KMS-11 (cell line): ENCODE results near the gene RC3H1.

ENCODE experiments used
- H2AFZ ChIP-seq: fragments of 200-600 bp; sonication (generic); 2 replicates; pipeline ENCODE4 v1.6.1; 2016; ENCODE audit warnings: antibody characterized with exemption, mixed run types, low read depth
- H3K27ac ChIP-seq: fragments of 200-600 bp; sonication (generic); 2 replicates; pipeline ENCODE4 v1.6.1; 2016; ENCODE audit warnings: mild to moderate bottlenecking, mixed run types
- H3K27me3 ChIP-seq: fragments of 200-600 bp; sonication (generic); 2 replicates; pipeline ENCODE4 v1.6.1; 2017; ENCODE audit warnings: mild to moderate bottlenecking, low read depth, mixed run types, moderate library complexity; ENCODE audit not compliant: insufficient read depth
- H3K36me3 ChIP-seq: fragments of 200-600 bp; sonication (generic); 2 replicates; pipeline ENCODE4 v1.6.1; 2017; ENCODE audit warnings: mild to moderate bottlenecking, mixed run types; ENCODE audit not compliant: insufficient read depth
- H3K4me1 ChIP-seq: fragments of 200-600 bp; sonication (generic); 2 replicates; pipeline ENCODE4 v1.6.1; 2016; ENCODE audit warnings: mild to moderate bottlenecking, low read depth, mixed run types; ENCODE audit not compliant: poor library complexity, severe bottlenecking
- H3K4me2 ChIP-seq: fragments of 200-600 bp; sonication (generic); 2 replicates; pipeline ENCODE4 v1.7.0; 2016; ENCODE audit warnings: mild to moderate bottlenecking, mixed run types
- H3K4me3 ChIP-seq: fragments of 200-600 bp; sonication (generic); IDR thresholded peaks from 2 replicates; pipeline ENCODE4 v1.6.1; 2017; ENCODE audit warnings: low read depth, low read length, mixed read lengths; ENCODE audit not compliant: insufficient read depth
- H3K79me2 ChIP-seq: fragments of 200-600 bp; sonication (generic); 2 replicates; pipeline ENCODE4 v1.6.1; 2016; ENCODE audit warnings: low read depth, mixed run types; ENCODE audit not compliant: insufficient read depth
- H3K9ac ChIP-seq: fragments of 200-600 bp; sonication (generic); 2 replicates; pipeline ENCODE4 v1.6.1; 2016; ENCODE audit warnings: mild to moderate bottlenecking, mixed run types
- H4K20me1 ChIP-seq: fragments of 200-600 bp; sonication (generic); 2 replicates; pipeline ENCODE4 v1.6.1; 2016; ENCODE audit warnings: mild to moderate bottlenecking, mixed run types; ENCODE audit not compliant: insufficient read depth
- CTCF ChIP-seq: fragments of 200-600 bp; sonication (generic); conservative IDR thresholded peaks from 2 replicates; pipeline ENCODE4 v1.6.1; 2017; ENCODE audit warnings: low read depth, mild to moderate bottlenecking, antibody characterized with exemption, low read length, moderate library complexity, mixed read lengths

RC3H1 gene

GRCh38 chr1:173925306-173926242, 96.6 kb downstream of the RC3H1 start:
- Histone ChIP-seq H3K79me2 (no peaks in the 10 kb centered on the region), H3K4me1 (no peaks in the 10 kb centered on the region), H3K4me3 (no peak overlapping the region), H3K27ac (no peak overlapping the region), H3K36me3 (no peaks in the 10 kb centered on the region), H3K9ac (no peak overlapping the region), H3K4me2 (no peak overlapping the region), H2AFZ (no peak overlapping the region), H3K27me3 (no peaks in the 10 kb centered on the region), H4K20me1 (no peaks in the 10 kb centered on the region)
- no peak for TF ChIP-seq CTCF

GRCh38 chr1:173920861-173921260, 101.3 kb downstream of the RC3H1 start:
- no peaks in the 10 kb centered on the region for H3K27me3 ChIP-seq
- no peak overlapping the region for H3K27ac ChIP-seq
- H3K4me1 ChIP-seq: no peaks in the 10 kb centered on the region
- H2AFZ ChIP-seq: no peak overlapping the region
- no peaks in the 10 kb centered on the region for H3K36me3 ChIP-seq
- no peak overlapping the region for H3K4me3 ChIP-seq
- no peaks in the 10 kb centered on the region for H4K20me1 ChIP-seq
- H3K9ac ChIP-seq: no peak overlapping the region
- TF ChIP-seq CTCF: no peak
- no peaks in the 10 kb centered on the region for H3K79me2 ChIP-seq
- no peak overlapping the region for H3K4me2 ChIP-seq

DNA sequence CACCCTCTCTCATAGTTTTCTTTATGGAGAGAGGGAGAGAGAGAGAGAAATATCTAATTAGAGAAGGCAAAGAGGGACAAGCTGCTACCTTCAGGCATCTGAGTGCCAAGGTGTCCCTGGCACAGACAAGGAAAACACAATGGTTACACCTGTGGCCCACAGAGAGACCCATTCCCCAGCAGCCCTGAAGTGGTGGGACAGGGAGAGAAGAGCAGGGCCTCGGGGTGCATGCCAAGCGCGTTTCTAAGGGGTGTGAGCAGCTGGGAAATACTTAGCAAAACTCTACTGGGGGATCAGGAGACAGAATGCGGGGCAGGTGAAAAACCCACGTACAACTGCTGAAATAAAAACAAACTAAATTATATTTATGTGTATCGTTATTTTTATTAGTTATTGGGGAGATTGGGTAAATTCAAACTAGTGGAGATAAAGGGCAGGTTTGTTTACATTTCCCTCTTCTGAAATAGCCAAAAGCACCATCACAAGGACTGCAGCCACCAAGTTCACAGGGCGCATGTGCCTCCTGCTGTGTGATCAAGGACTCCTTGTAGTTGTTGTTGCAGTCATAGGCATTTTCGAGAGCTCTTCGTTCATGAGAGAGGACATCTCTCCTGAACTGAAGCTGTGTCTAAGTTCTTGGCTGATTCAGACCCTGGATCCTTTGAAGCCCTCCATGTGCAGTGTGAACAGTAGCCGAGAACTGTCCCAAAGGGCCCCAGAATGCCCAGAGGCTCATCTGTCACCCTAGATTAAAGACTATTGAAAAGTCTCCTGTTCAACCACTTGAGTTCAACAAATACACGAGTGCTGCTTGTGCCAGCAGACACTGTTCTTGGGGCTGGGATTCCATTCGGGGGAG, 104.3 kb downstream of the RC3H1 start:
- H3K9ac ChIP-seq: no peak overlapping the region
- no peak overlapping the region for H3K4me2 ChIP-seq
- H3K4me1 ChIP-seq: no peaks in the 10 kb centered on the region
- H3K36me3 ChIP-seq: no peaks in the 10 kb centered on the region
- H4K20me1 ChIP-seq: no peaks in the 10 kb centered on the region
- H3K4me3 ChIP-seq: no peak overlapping the region
- no peak for TF ChIP-seq CTCF
- H3K27ac ChIP-seq: no peak overlapping the region
- H3K79me2 ChIP-seq: no peaks in the 10 kb centered on the region
- H3K27me3 ChIP-seq: no peaks in the 10 kb centered on the region
- no peak overlapping the region for H2AFZ ChIP-seq

GRCh38 chr1:173917149-173917548, 105.0 kb downstream of the RC3H1 start, which contains the start of gene SERPINC1:
Gene SERPINC1, minus strand, starts transcription at chr1:173917327. Its CDS starts 68 bp downstream, at chr1:173917259.
- H3K4me1 ChIP-seq: no peaks in the 10 kb centered on the region
- no peak for TF ChIP-seq CTCF
- no peaks in the 10 kb centered on the region for H3K27me3 ChIP-seq
- no peaks in the 10 kb centered on the region for H4K20me1 ChIP-seq
- H3K36me3 ChIP-seq: no peaks in the 10 kb centered on the region
- H3K9ac ChIP-seq: no peak within 1 kb of the TSS
- H3K4me2 ChIP-seq: no peak within 1 kb of the TSS
- H3K4me3 ChIP-seq: no peak within 1 kb of the TSS
- H3K79me2 ChIP-seq: no peaks in the 10 kb centered on the region
- no peak within 1 kb of the TSS for H3K27ac ChIP-seq
- H2AFZ ChIP-seq: no peak within 1 kb of the TSS
